C1 segment of cervical spinal cord (tissue), 14 donors: ENCODE data around the gene ABCF1.

Experiments used
- DNase-seq, 14 donors: peaks; one replicate each; lab custom pipeline; 2025; lab: John Stamatoyannopoulos, UW

ABCF1 gene

GRCh38 chr6:30626484-30627366 lies 55.5 kb downstream of the ABCF1 start, which contains the start of gene ATAT1:
Gene ATAT1, plus strand, starts transcription at chr6:30626874.
- DNase-seq: peak; percentile 26 to 93 (median 78)

- no peak for DNase-seq
Measured at GRCh38 chr6:30635834-30636233, 64.6 kb downstream of the ABCF1 start.

GRCh38 chr6:30640481-30640880 lies 69.2 kb downstream of the ABCF1 start:
- no peak for DNase-seq

- no peak for DNase-seq
Measured at GRCh38 chr6:30641048-30641447, 69.8 kb downstream of the ABCF1 start.
